Spleen (tissue), 11 donors: Measurements from ENCODE around the gene YES1. TPM values are rescaled to one million over a fixed set of nuclear protein-coding genes. Genes with fewer than 3 reads are reported as not detected.
"Not testable (repeated sequence)": the region's sequence is repeated elsewhere in the genome, so short reads cannot be mapped to it uniquely, and the experiment has no call there.

Experiments
- DNase-seq: peaks from one replicate; pipeline ENCODE4 v3.0.0-alpha.2; 2020
- H3K27ac ChIP-seq, 8 donors: fragments of 200-600 bp; sonication (generic) in 7 of 8; 1 replicate in 4 of 8; 2 replicates in 4 of 8; pipeline versions ENCODE4 v1.5.0 to v1.8.0; 2016 to 2021; ENCODE audit warnings: inconsistent platforms in 4 of 8, mild to moderate bottlenecking in 4 of 8, moderate library complexity in 1 of 8
- H3K27me3 ChIP-seq, 7 donors: fragments of 200-600 bp; sonication (generic) in 6 of 7; replicated peaks in 1 of 7; 1 replicate in 4 of 7; 2 replicates in 3 of 7; pipeline versions ENCODE4 v1.5.0 to v1.8.0; 2016 to 2021; ENCODE audit warnings: inconsistent platforms in 3 of 7, mild to moderate bottlenecking in 1 of 7
- H3K36me3 ChIP-seq, 6 donors: fragments of 200-600 bp; sonication (generic) in 5 of 6; 1 replicate in 4 of 6; 2 replicates in 2 of 6; pipeline versions ENCODE4 v1.5.0 to v1.8.0; 2016 to 2021; ENCODE audit warnings: inconsistent platforms in 2 of 6
- H3K4me1 ChIP-seq, 6 donors: fragments of 200-600 bp; sonication (generic) in 5 of 6; 1 replicate in 3 of 6; 2 replicates in 3 of 6; pipeline versions ENCODE4 v1.5.0 to v1.8.0; 2016 to 2021; ENCODE audit warnings: inconsistent platforms in 3 of 6
- H3K4me3 ChIP-seq, 8 donors: fragments of 200-600 bp; sonication (generic) in 7 of 8; 1 replicate in 4 of 8; 2 replicates in 4 of 8; pipeline versions ENCODE4 v1.5.0 to v1.8.0; 2016 to 2021; ENCODE audit warnings: inconsistent platforms in 4 of 8, mild to moderate bottlenecking in 4 of 8, moderate library complexity in 2 of 8
- H3K9me3 ChIP-seq, 8 donors: fragments of 200-600 bp; sonication (generic) in 7 of 8; 1 replicate in 4 of 8; 2 replicates in 4 of 8; pipeline versions ENCODE4 v1.5.0 to v1.8.0; 2016 to 2021; ENCODE audit warnings: inconsistent platforms in 4 of 8
- CTCF ChIP-seq, 11 experiments: fragments of 200-600 bp in 7 of 11; fragments of 450-650 bp in 4 of 11; sonication (generic) in 4 of 11; IDR thresholded peaks in 8 of 11; conservative IDR thresholded peaks in 3 of 11; 1 replicate in 7 of 11; 2 replicates in 4 of 11; pipeline versions ENCODE4 v1.4.0 to v1.8.0; 2016 to 2021; ENCODE audit warnings: antibody characterized with exemption in 11 of 11, inconsistent platforms in 4 of 11, mild to moderate bottlenecking in 1 of 11
- POLR2A ChIP-seq, 3 donors: fragments of 450-650 bp; IDR thresholded peaks; one replicate each; pipeline ENCODE4 v1.5.1; 2017; ENCODE audit warnings: antibody characterized with exemption in 3 of 3, mild to moderate bottlenecking in 1 of 3
- POLR2AphosphoS5 ChIP-seq, 3 donors: sonication (generic); formaldehyde crosslinking; IDR thresholded peaks; one replicate each; pipeline ENCODE4 v1.5.1; 2017; ENCODE audit warnings: antibody characterized with exemption in 3 of 3
- WGBS, 5 donors: extraction: QIAGEN DNeasy Blood & Tissue Kit in 3 of 5; methylation state at CpG; one replicate each; pipeline versions ENCODE4 v1.1.5 to v1.1.7; 2013 to 2018; 5-methylcytosine and 5-hydroxymethylcytosine counted together
- intact Hi-C: fragments of 100-400 bp; cut with DNase I; formaldehyde crosslinking; loops from one replicate; pipeline ENCODE4 v1.15.0; 2023; ENCODE audit warnings: low total_unique reads
- polyA plus RNA-seq, 3 donors: library from polyadenylated mRNA; stranded (reverse); fragments of 200-250 nt; gene quantifications; one replicate each; pipeline ENCODE4 v1.2.1, GENCODE V29; 2013
- total RNA-seq, 7 donors: library from RNA; depleted of rRNA in 3 of 7; stranded (reverse); fragments of >200 nt in 3 of 7; fragmentation: NEBNext Ultra II Directional in 4 of 7; extraction: Animal tissue kit (Norgen Biotek cat#: 25700) in 4 of 7; gene quantifications; one replicate each; pipeline versions ENCODE4 v1.1.0 to v1.2.1, GENCODE V29; 2016 to 2021
- donor health status: healthy with polysubstance abuse.
- donor health status: DM: no; HTN: no; CAD: no; lungs with moderate emphysema.
- donor health status: DM: no; HTN: no; CAD: no.
- donor health status: Bipolar disorder and iron deficiency.
- donor health status: healthy.
- donor health status: DM: no; HTN: no; CAD: no.
- donor health status: DM: yes; HTN: yes; CAD: no.

The YES1 gene
- total and polyA plus RNA-seq, 10 donors, result 8.4 to 128 (median 60.9) TPM

GRCh38 chr18:685438-685837 is 126.6 kb downstream of the YES1 start:
- no peak overlapping the region for H3K4me3 ChIP-seq
- DNase-seq, result no peak
- 87 to 94% (median 89%) methylated on average over 3 of the region's 3 CpGs for WGBS, 5 donors

GRCh38 chr18:683531-683930 is 128.5 kb downstream of the YES1 start:
- H3K36me3 ChIP-seq, result peaks cover 0 to 90% (median 30%) of the 10 kb centered on the region in 6 donors
- peaks cover 0 to 3% (median 0%) of the 10 kb centered on the region in 6 donors for H3K4me1 ChIP-seq
- no peak for DNase-seq
- no peaks in the 10 kb centered on the region for H3K27me3 ChIP-seq
- H3K4me3 ChIP-seq, result no peak overlapping the region
- 85 to 100% (median 86%) methylated on average over 3 to 5 of the region's 5 CpGs for WGBS, 5 donors
- H3K27ac ChIP-seq, result no peak overlapping the region
- TF ChIP-seq POLR2AphosphoS5 (IDR thresholded peaks at IDR 0.05) (peak in 1 of 3 donors; percentile 1), POLR2A (IDR thresholded peaks at IDR 0.05) (no peak)
- no peaks in the 10 kb centered on the region for H3K9me3 ChIP-seq
- intact Hi-C loops, result no loop called here

More at GRCh38 chr18:685438-685837, 126.6 kb downstream of the YES1 start:
- Histone ChIP-seq H3K27me3 (no peaks in the 10 kb centered on the region), H3K27ac (no peak overlapping the region), H3K36me3 (peaks cover 0 to 81% (median 27%) of the 10 kb centered on the region in 6 donors), H3K9me3 (no peaks in the 10 kb centered on the region), H3K4me1 (peaks cover 0 to 3% (median 0%) of the 10 kb centered on the region in 6 donors)
- TF ChIP-seq POLR2A (IDR thresholded peaks at IDR 0.05) (no peak), POLR2AphosphoS5 (IDR thresholded peaks at IDR 0.05) (no peak), CTCF (IDR thresholded peaks at IDR 0.05 in 8 of 11, conservative IDR thresholded peaks at IDR 0.05 in 3 of 11) (no peak)
- intact Hi-C loops, result no loop called here

- Histone ChIP-seq H3K27ac (no peak overlapping the region), H3K27me3 (no peaks in the 10 kb centered on the region), H3K4me3 (no peak overlapping the region), H3K4me1 (peaks cover 0 to 3% (median 0%) of the 10 kb centered on the region in 6 donors), H3K36me3 (peaks cover 0 to 97% (median 36%) of the 10 kb centered on the region in 6 donors), H3K9me3 (no peaks in the 10 kb centered on the region)
- no peak for DNase-seq
- intact Hi-C loops, result no loop called here
- no peak for TF ChIP-seq CTCF (IDR thresholded peaks at IDR 0.05 in 8 of 11, conservative IDR thresholded peaks at IDR 0.05 in 3 of 11)
- TF ChIP-seq POLR2AphosphoS5 (IDR thresholded peaks at IDR 0.05), result no peak
- TF ChIP-seq POLR2A (IDR thresholded peaks at IDR 0.05), result no peak
Observed at GRCh38 chr18:682833-683232, 129.2 kb downstream of the YES1 start.

GRCh38 chr18:682416-682815 is 129.6 kb downstream of the YES1 start:
- H3K36me3 ChIP-seq, result peaks cover 0 to 98% (median 40%) of the 10 kb centered on the region in 6 donors
- H3K4me3 ChIP-seq, H3K9me3 ChIP-seq, H3K27ac ChIP-seq, H3K27me3 ChIP-seq, intact Hi-C loops, DNase-seq, H3K4me1 ChIP-seq: not testable (repeated sequence)
- 88 to 94% (median 90%) methylated on average over 9 of the region's 9 CpGs for WGBS, 5 donors

GRCh38 chr18:681985-682384 is 130.1 kb downstream of the YES1 start:
- DNase-seq, result no peak
- no peak for TF ChIP-seq POLR2AphosphoS5 (IDR thresholded peaks at IDR 0.05)
- TF ChIP-seq CTCF (IDR thresholded peaks at IDR 0.05 in 8 of 11, conservative IDR thresholded peaks at IDR 0.05 in 3 of 11), result no peak
- TF ChIP-seq POLR2A (IDR thresholded peaks at IDR 0.05), result no peak
- H3K27ac ChIP-seq, result no peak overlapping the region
- WGBS, 5 donors, result 42 to 70% (median 55%) methylated on average over 5 of the region's 5 CpGs
- peaks cover 0 to 3% (median 0%) of the 10 kb centered on the region in 6 donors for H3K4me1 ChIP-seq
- no peak overlapping the region for H3K4me3 ChIP-seq
- intact Hi-C loops, result no loop called here
- H3K9me3 ChIP-seq, result no peaks in the 10 kb centered on the region
- peaks cover 0 to 98% (median 39%) of the 10 kb centered on the region in 6 donors for H3K36me3 ChIP-seq
- no peaks in the 10 kb centered on the region for H3K27me3 ChIP-seq
